ENCODE results near the gene LAMTOR2. TPM values are rescaled to one million over a fixed set of nuclear protein-coding genes. Genes with fewer than 3 reads are reported as not detected.

LAMTOR2 gene
- total RNA-seq, 3 donors from 2014 or later (not counting 1 experiment from before 2014, with no cell fraction given) = 23.5 to 26.1 (median 24.6) TPM

DNA sequence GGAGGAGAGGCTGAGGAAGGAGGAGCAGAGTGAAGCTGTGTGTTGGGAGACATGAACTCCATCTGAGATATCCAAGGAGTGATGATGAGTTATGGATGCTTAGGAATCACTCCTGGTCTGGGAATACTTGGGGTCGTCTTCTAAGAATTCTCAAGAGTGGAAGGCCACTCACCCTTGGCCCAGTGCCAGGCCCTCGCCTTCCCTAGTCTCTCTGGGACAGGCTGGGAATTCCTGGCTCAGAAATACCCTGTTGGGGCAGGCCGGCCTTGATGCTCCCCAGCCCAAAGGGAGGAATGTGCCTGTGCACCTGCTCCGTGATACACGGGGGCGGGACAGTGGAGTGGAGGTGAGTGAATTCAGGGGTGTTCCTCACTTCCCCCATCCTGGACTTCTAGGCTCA is 47.3 kb downstream of the LAMTOR2 start:
- 95% methylated on average over 6 of the region's 6 CpGs for WGBS (ENCODE audit: insufficient coverage)
- no peak overlapping the region for H3K4me3 ChIP-seq (ENCODE audit: low read length)
- no peaks in the 10 kb centered on the region for H3K36me3 ChIP-seq (ENCODE audit: control insufficient read depth, insufficient read depth, low read length)
- H3K9me3 ChIP-seq (ENCODE audit: control insufficient read depth, insufficient read depth, low read length) = no peaks in the 10 kb centered on the region
- Mint-ChIP-seq H3K36me3 (no peaks in the 10 kb centered on the region), H3K27ac (peak overlapping the region in 1 of 2 donors; percentile 99), H3K4me1 (peaks cover 15 to 56% of the 10 kb centered on the region in 2 donors), H3K27me3 (ENCODE audit: low read depth in 2 of 2) (peaks cover 0 to 10% of the 10 kb centered on the region in 2 donors), H3K9me3 (no peaks in the 10 kb centered on the region), H3K4me3 (no peak overlapping the region)
- DNase-seq (no peak), ATAC-seq (no peak)
- TF ChIP-seq, protein P1, sequence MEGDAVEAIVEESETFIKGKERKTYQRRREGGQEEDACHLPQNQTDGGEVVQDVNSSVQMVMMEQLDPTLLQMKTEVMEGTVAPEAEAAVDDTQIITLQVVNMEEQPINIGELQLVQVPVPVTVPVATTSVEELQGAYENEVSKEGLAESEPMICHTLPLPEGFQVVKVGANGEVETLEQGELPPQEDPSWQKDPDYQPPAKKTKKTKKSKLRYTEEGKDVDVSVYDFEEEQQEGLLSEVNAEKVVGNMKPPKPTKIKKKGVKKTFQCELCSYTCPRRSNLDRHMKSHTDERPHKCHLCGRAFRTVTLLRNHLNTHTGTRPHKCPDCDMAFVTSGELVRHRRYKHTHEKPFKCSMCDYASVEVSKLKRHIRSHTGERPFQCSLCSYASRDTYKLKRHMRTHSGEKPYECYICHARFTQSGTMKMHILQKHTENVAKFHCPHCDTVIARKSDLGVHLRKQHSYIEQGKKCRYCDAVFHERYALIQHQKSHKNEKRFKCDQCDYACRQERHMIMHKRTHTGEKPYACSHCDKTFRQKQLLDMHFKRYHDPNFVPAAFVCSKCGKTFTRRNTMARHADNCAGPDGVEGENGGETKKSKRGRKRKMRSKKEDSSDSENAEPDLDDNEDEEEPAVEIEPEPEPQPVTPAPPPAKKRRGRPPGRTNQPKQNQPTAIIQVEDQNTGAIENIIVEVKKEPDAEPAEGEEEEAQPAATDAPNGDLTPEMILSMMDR (IDR thresholded peaks at IDR 0.05) = no peak
- peaks cover 46% of the 10 kb centered on the region for H3K4me1 ChIP-seq (ENCODE audit: control insufficient read depth, insufficient read depth, low read length)
- H3K27me3 ChIP-seq (ENCODE audit: control insufficient read depth, insufficient read depth, low read length) = no peaks in the 10 kb centered on the region
- intact Hi-C loops (cut with micrococcal nuclease) = no loop called here
- no peak overlapping the region for H3K27ac ChIP-seq (ENCODE audit: low read length)

DNA sequence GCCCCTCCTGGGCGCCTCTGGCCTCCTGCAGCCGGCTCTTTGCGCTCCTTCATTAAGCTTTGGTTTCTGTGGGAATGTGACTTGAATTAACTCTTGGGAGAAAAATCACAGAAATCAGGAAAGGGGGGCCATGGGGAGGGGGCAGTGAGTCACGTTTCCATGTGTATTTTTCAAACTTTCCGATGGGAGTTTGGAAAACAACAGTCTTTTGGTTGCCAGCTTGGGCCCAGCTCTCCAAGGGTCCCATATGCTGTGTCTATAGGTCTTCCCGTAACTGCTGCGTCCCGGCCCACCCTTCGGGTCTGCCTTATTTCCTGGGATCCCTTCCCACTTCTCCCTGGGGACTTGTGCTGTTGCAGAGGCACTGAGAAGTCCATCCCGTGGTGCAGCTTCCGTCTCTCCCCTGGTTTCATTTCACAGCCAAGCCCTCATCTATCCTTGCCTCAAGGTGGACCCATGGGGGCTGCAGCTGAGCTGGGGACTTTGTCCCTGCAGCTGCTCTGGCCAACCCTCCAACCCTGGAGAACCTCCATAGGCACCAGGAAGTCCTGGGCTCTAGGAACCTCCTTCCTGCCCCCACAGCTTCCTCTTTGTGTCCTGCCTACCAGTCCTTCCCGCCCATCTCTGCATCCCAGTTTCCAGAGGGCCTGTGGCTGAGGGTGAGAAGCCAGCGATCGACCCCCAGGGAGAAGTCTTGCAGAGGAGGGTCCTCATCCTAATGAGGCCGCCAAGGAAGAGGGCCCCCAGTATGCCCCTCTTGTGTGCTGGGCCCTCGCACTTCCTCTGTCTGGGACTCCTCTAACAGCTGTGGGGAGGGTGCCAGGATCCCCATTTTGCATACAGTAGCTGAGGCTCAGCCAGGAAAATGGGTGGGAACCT is 48.3 kb downstream of the LAMTOR2 start:
- peaks cover 11 to 52% of the 10 kb centered on the region in 2 donors for H3K4me1 Mint-ChIP-seq
- H3K36me3 Mint-ChIP-seq = no peaks in the 10 kb centered on the region
- Histone ChIP-seq H3K27me3 (ENCODE audit: control insufficient read depth, insufficient read depth, low read length) (no peaks in the 10 kb centered on the region), H3K36me3 (ENCODE audit: control insufficient read depth, insufficient read depth, low read length) (no peaks in the 10 kb centered on the region), H3K27ac (ENCODE audit: low read length) (no peak overlapping the region), H3K9me3 (ENCODE audit: control insufficient read depth, insufficient read depth, low read length) (no peaks in the 10 kb centered on the region), H3K4me3 (ENCODE audit: low read length) (no peak overlapping the region), H3K4me1 (ENCODE audit: control insufficient read depth, insufficient read depth, low read length) (peaks cover 40% of the 10 kb centered on the region)
- intact Hi-C loops (cut with micrococcal nuclease) = no loop called here
- WGBS (ENCODE audit: insufficient coverage) = 92% methylated on average over 16 of the region's 16 CpGs
- TF ChIP-seq, protein P1 (IDR thresholded peaks at IDR 0.05) = no peak
- no peak for DNase-seq
- H3K4me3 Mint-ChIP-seq = no peak overlapping the region
- H3K9me3 Mint-ChIP-seq = no peaks in the 10 kb centered on the region
- H3K27ac Mint-ChIP-seq = peak overlapping the region; percentile 96 to 99
- H3K27me3 Mint-ChIP-seq (ENCODE audit: low read depth in 2 of 2) = peaks cover 0 to 8% of the 10 kb centered on the region in 2 donors
- ATAC-seq = no peak

DNA sequence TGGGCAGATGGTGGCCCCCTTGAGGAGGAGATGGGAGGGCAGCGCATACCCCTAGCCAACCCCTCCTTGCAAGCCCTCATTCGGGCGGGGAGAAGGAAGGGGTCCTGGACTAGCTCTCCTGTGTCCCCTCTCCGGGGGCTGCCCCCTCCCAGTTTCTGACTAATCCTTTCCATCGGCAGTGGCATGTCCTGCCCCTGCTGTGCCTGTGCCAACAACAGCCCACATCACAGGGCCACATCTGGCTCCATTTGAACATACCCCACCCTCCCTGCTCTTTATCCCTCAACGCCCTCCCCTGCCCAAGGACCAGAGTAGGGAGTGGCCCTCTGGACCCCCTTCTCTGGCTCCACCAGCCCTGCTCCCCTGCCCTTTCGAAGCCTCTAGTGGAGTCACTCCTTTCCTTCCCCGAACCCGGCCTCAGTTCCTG is 49.0 kb downstream of the LAMTOR2 start:
- Histone ChIP-seq H3K4me3 (ENCODE audit: low read length) (no peak overlapping the region), H3K4me1 (ENCODE audit: control insufficient read depth, insufficient read depth, low read length) (peaks cover 40% of the 10 kb centered on the region), H3K36me3 (ENCODE audit: control insufficient read depth, insufficient read depth, low read length) (no peaks in the 10 kb centered on the region), H3K9me3 (ENCODE audit: control insufficient read depth, insufficient read depth, low read length) (no peaks in the 10 kb centered on the region), H3K27me3 (ENCODE audit: control insufficient read depth, insufficient read depth, low read length) (no peaks in the 10 kb centered on the region), H3K27ac (ENCODE audit: low read length) (no peak overlapping the region)
- H3K9me3 Mint-ChIP-seq = no peaks in the 10 kb centered on the region
- TF ChIP-seq, protein P1 (IDR thresholded peaks at IDR 0.05) = no peak
- H3K4me3 Mint-ChIP-seq = no peak overlapping the region
- no peaks in the 10 kb centered on the region for H3K36me3 Mint-ChIP-seq
- 78% methylated on average over 9 of the region's 9 CpGs for WGBS (ENCODE audit: insufficient coverage)
- ATAC-seq (no peak), DNase-seq (peak in 1 of 2 donors; percentile 63)
- H3K27ac Mint-ChIP-seq = peak overlapping the region; percentile 96 to 99
- H3K27me3 Mint-ChIP-seq (ENCODE audit: low read depth in 2 of 2) = peaks cover 0 to 8% of the 10 kb centered on the region in 2 donors
- peaks cover 11 to 45% of the 10 kb centered on the region in 2 donors for H3K4me1 Mint-ChIP-seq
- intact Hi-C loops (cut with micrococcal nuclease) = no loop called here

Measured in natural killer cell (primary cell).